HEK293 (cell line): ENCODE data around the gene CACNG3.

Experiments used
- CTCF ChIA-PET: fragments of 350-600 bp; formaldehyde crosslinking; extraction: SDS; loops from one replicate; lab custom pipeline; 2021; ENCODE audit warnings: antibody characterized with exemption; lab: Yijun Ruan, JAX
- POLR2A ChIA-PET: fragments of 300-600 bp; formaldehyde crosslinking; extraction: SDS; loops from one replicate; lab custom pipeline; 2020; ENCODE audit warnings: antibody characterized with exemption, inconsistent platforms; lab: Yijun Ruan, JAX
- H3K27ac ChIP-seq: fragments of 200-500 bp; sonication (Bioruptor generic); 2 replicates; pipeline ENCODE4 v1.5.1; 2014; ENCODE audit warnings: low read depth, low read length, control low read depth, inconsistent platforms; ENCODE audit errors: extremely low read depth
- H3K36me3 ChIP-seq, 2 experiments: fragments of 200-500 bp in 1 of 2; sonication (Bioruptor generic) in 1 of 2; 1 replicate in 1 of 2; 2 replicates in 1 of 2; pipeline ENCODE4 v1.5.1; 2014 to 2017; ENCODE audit warnings: inconsistent platforms in 2 of 2, low read length in 2 of 2; ENCODE audit not compliant: control insufficient read depth in 2 of 2, insufficient read depth in 1 of 2
- H3K4me1 ChIP-seq: fragments of 200-500 bp; sonication (Bioruptor generic); 2 replicates; pipeline ENCODE4 v1.5.1; 2014; ENCODE audit warnings: mild to moderate bottlenecking, low read length, inconsistent platforms; ENCODE audit not compliant: control insufficient read depth, insufficient read depth
- H3K4me3 ChIP-seq: 2 replicates; pipeline ENCODE4 v1.5.1; 2011; ENCODE audit warnings: low read depth, mild to moderate bottlenecking, control low read depth, low read length, moderate library complexity
- H3K9me3 ChIP-seq: fragments of 200-500 bp; sonication (Bioruptor generic); 2 replicates; pipeline ENCODE4 v1.5.1; 2014; ENCODE audit warnings: low read depth, low read length, inconsistent platforms; ENCODE audit not compliant: control insufficient read depth, insufficient read depth
- BCL11B ChIP-seq: fragments of 450-650 bp; formaldehyde crosslinking; IDR thresholded peaks from 2 replicates; pipeline ENCODE4 v1.5.1; 2016; ENCODE audit warnings: low read depth, missing biosample characterization, missing genetic modification characterization
- EGR2 ChIP-seq: fragments of 450-650 bp; formaldehyde crosslinking; IDR thresholded peaks from 2 replicates; pipeline ENCODE4 v1.5.1; 2016; ENCODE audit warnings: low read depth, missing biosample characterization, missing genetic modification characterization
- GFI1B ChIP-seq: fragments of 450-650 bp; formaldehyde crosslinking; IDR thresholded peaks from 2 replicates; pipeline ENCODE4 v1.5.1; 2016; ENCODE audit warnings: missing biosample characterization, missing genetic modification characterization
- GLIS2 ChIP-seq: fragments of 450-650 bp; formaldehyde crosslinking; IDR thresholded peaks from 2 replicates; pipeline ENCODE4 v1.5.1; 2016; ENCODE audit warnings: missing biosample characterization, missing genetic modification characterization
- HOXD13 ChIP-seq: sonication (generic); formaldehyde crosslinking; IDR thresholded peaks from 2 replicates; pipeline ENCODE4 v1.8.0; 2022; ENCODE audit warnings: missing genetic modification reagents, borderline replicate concordance
- OSR2 ChIP-seq: fragments of 450-650 bp; formaldehyde crosslinking; IDR thresholded peaks from 2 replicates; pipeline ENCODE4 v1.5.1; 2016; ENCODE audit warnings: missing biosample characterization, missing genetic modification characterization
- OVOL3 ChIP-seq: fragments of 450-650 bp; formaldehyde crosslinking; IDR thresholded peaks from 2 replicates; pipeline ENCODE4 v1.5.1; 2016; ENCODE audit warnings: missing biosample characterization, missing genetic modification characterization
- SALL2 ChIP-seq: fragments of 450-650 bp; formaldehyde crosslinking; IDR thresholded peaks from 2 replicates; pipeline ENCODE4 v1.5.0; 2017; ENCODE audit warnings: missing biosample characterization, mild to moderate bottlenecking, missing genetic modification characterization, borderline replicate concordance
- SCRT2 ChIP-seq: fragments of 450-650 bp; formaldehyde crosslinking; IDR thresholded peaks from 2 replicates; pipeline ENCODE4 v1.5.1; 2016; ENCODE audit warnings: missing biosample characterization, missing genetic modification characterization
- SETDB1 ChIP-seq: IDR thresholded peaks from one replicate; pipeline ENCODE4 v1.6.1; 2017; ENCODE audit warnings: mild to moderate bottlenecking, low read length, moderate library complexity, mixed read lengths; ENCODE audit not compliant: insufficient read length
- TRIM28 ChIP-seq: IDR thresholded peaks from 2 replicates; pipeline ENCODE4 v1.6.1; 2011; ENCODE audit warnings: low read length, control low read depth, borderline replicate concordance
- WT1 ChIP-seq: fragments of 450-650 bp; formaldehyde crosslinking; IDR thresholded peaks from 2 replicates; pipeline ENCODE4 v1.5.1; 2016; ENCODE audit warnings: missing biosample characterization, missing genetic modification characterization
- ZBTB1 ChIP-seq: fragments of 450-650 bp; formaldehyde crosslinking; IDR thresholded peaks from 2 replicates; pipeline ENCODE4 v1.5.1; 2016; ENCODE audit warnings: missing biosample characterization, missing genetic modification characterization
- ZBTB8A ChIP-seq: fragments of 450-650 bp; formaldehyde crosslinking; IDR thresholded peaks from 2 replicates; pipeline ENCODE4 v1.5.1; 2016; ENCODE audit warnings: missing biosample characterization, missing genetic modification characterization
- ZFP3 ChIP-seq: fragments of 450-650 bp; formaldehyde crosslinking; IDR thresholded peaks from 2 replicates; pipeline ENCODE4 v1.5.1; 2016; ENCODE audit warnings: low read depth, missing biosample characterization, missing genetic modification characterization
- ZNF19 ChIP-seq: fragments of 450-650 bp; formaldehyde crosslinking; IDR thresholded peaks from 2 replicates; pipeline ENCODE4; 2016; ENCODE audit warnings: missing biosample characterization, missing genetic modification characterization, low read depth
- ZNF239 ChIP-seq: fragments of 450-650 bp; formaldehyde crosslinking; IDR thresholded peaks from 2 replicates; pipeline ENCODE4 v1.5.1; 2016; ENCODE audit warnings: missing biosample characterization, missing genetic modification characterization
- ZNF366 ChIP-seq: fragments of 450-650 bp; formaldehyde crosslinking; conservative IDR thresholded peaks from 2 replicates; pipeline ENCODE4 v1.5.1; 2016; ENCODE audit warnings: missing biosample characterization, missing genetic modification characterization
- ZNF426 ChIP-seq: fragments of 450-650 bp; formaldehyde crosslinking; IDR thresholded peaks from 2 replicates; pipeline ENCODE4 v1.5.1; 2017; ENCODE audit warnings: missing biosample characterization, missing genetic modification characterization, mild to moderate bottlenecking, inconsistent platforms, moderate library complexity
- ZNF549 ChIP-seq: fragments of 450-650 bp; IDR thresholded peaks from 2 replicates; pipeline ENCODE4 v1.5.1; 2018; ENCODE audit warnings: missing biosample characterization, missing genetic modification characterization, mild to moderate bottlenecking, inconsistent platforms, moderate library complexity
- ZNF558 ChIP-seq: fragments of 450-650 bp; formaldehyde crosslinking; IDR thresholded peaks from 2 replicates; pipeline ENCODE4 v1.5.1; 2016; ENCODE audit warnings: missing biosample characterization, missing genetic modification characterization
- ZNF629 ChIP-seq: fragments of 450-650 bp; formaldehyde crosslinking; IDR thresholded peaks from 2 replicates; pipeline ENCODE4 v1.5.1; 2017; ENCODE audit warnings: missing biosample characterization, missing genetic modification characterization
- ZNF664 ChIP-seq: fragments of 450-650 bp; formaldehyde crosslinking; IDR thresholded peaks from 2 replicates; pipeline ENCODE4 v1.5.1; 2016; ENCODE audit warnings: missing biosample characterization, missing genetic modification characterization
- TF ChIP-seq, protein P1 (sequence below): fragments of 450-650 bp; formaldehyde crosslinking; IDR thresholded peaks from 2 replicates; pipeline ENCODE4 v1.5.1; 2016; ENCODE audit warnings: missing biosample characterization, missing genetic modification characterization
- TF ChIP-seq, protein P2 (sequence below): fragments of 450-650 bp; formaldehyde crosslinking; IDR thresholded peaks from 2 replicates; pipeline ENCODE4 v1.5.1; 2016; ENCODE audit warnings: missing biosample characterization, missing genetic modification characterization
- TF ChIP-seq, protein P3 (sequence below): fragments of 450-650 bp; formaldehyde crosslinking; IDR thresholded peaks from 2 replicates; pipeline ENCODE4 v1.5.1; 2016; ENCODE audit warnings: missing biosample characterization, missing genetic modification characterization
- TF ChIP-seq, protein P4 (sequence below): fragments of 450-650 bp; formaldehyde crosslinking; IDR thresholded peaks from 2 replicates; pipeline ENCODE4 v1.5.1; 2017; ENCODE audit warnings: missing biosample characterization, missing genetic modification characterization
- TF ChIP-seq, protein P5 (sequence below): fragments of 450-650 bp; formaldehyde crosslinking; IDR thresholded peaks from 2 replicates; pipeline ENCODE4 v1.5.1; 2016; ENCODE audit warnings: missing biosample characterization, missing genetic modification characterization

CACNG3 gene

DNA sequence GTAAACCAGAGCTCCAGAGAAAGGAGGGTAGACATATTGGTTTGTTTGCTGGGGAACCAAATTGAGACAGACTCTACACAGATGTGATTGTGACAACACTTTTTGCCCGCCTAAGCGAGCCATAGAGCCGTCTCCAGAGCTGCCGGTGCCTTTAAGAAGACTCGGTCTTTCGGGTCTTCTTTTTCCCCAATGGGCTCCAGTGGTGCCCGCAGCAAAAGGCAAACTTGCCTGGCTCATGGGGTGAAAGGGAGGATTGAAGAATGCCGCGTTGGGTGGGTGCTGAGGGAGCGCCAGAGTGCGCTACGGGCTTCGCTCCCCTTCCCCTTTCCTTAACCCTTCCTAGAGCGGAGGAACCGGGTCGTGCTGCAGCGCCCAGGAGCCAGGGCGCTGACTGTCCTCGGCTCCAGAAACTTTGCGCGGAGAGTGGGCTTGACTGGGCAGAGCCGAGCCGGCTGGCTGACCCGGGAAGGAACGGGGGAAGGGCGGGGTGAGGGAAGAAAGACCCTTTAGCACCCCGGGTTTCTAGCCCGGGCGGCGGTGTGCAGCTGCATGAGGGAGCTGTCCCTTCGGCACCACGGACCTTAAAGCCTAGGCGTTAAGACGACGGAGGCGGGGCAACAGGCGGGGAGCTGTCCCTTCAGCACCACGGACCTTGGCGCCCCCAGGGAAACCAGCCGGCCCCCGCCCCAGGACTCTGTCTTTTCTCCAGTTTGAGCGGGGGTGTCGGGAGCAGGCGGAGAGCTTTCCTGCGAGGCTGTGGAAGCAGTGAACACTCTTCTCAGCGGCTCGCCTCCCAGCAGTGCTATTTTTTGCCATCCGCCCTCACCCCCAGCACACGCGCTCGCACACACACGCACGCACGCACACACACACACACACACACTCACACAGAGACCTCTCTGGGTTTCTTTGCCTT is at the start of gene CACNG3:
TSS of gene CACNG3 (plus strand) at position 880 of the 916 bp plus-strand sequence. CDS start 420 bp downstream, outside the sequence.
- no peak within 1 kb of the TSS for H3K27ac ChIP-seq
- ChIA-PET CTCF (interaction anchor here (0.6 to 4.5 kb wide), 9 partner anchors 11 to 248 kb away, joined by 3 to 72 read pairs (median 5); no protein-coding TSS in a partner anchor), POLR2A (no interaction called here)
- no peak within 1 kb of the TSS for H3K4me3 ChIP-seq
- H3K36me3 ChIP-seq = no peaks in the 10 kb centered on the region
- H3K4me1 ChIP-seq = no peaks in the 10 kb centered on the region; the same call in 1 of the 2 replicates
- H3K9me3 ChIP-seq = no peaks in the 10 kb centered on the region
- TF ChIP-seq ZNF239 (tag by site-specific recombination) (no peak), ZNF19 (no peak), ZNF629 (tag by site-specific recombination) (no peak), GFI1B (tag by site-specific recombination) (no peak), OVOL3 (no peak), SALL2 (tag by site-specific recombination) (no peak), ZBTB1 (tag by site-specific recombination) (no peak), ZNF558 (tag by site-specific recombination) (no peak), ZNF366 (tag by site-specific recombination) (no peak), WT1 (no peak), ZFP3 (tag by site-specific recombination) (no peak), BCL11B (tag by site-specific recombination) (no peak), HOXD13 (0 out of 2 replicates have a peak, but pooled peaks have one; percentile 56), SETDB1 (no peak), ZNF664 (no peak), ZBTB8A (tag by site-specific recombination) (no peak), TRIM28 (no peak), ZNF426 (tag by site-specific recombination) (no peak), GLIS2 (tag by site-specific recombination) (0 out of 2 replicates have a peak, but pooled peaks have one; percentile 35), EGR2 (tag by site-specific recombination) (peak; percentile 83), SCRT2 (peak; percentile 84), OSR2 (tag by site-specific recombination) (no peak), ZNF549 (tag by site-specific recombination) (no peak)
- TF ChIP-seq, protein P1, sequence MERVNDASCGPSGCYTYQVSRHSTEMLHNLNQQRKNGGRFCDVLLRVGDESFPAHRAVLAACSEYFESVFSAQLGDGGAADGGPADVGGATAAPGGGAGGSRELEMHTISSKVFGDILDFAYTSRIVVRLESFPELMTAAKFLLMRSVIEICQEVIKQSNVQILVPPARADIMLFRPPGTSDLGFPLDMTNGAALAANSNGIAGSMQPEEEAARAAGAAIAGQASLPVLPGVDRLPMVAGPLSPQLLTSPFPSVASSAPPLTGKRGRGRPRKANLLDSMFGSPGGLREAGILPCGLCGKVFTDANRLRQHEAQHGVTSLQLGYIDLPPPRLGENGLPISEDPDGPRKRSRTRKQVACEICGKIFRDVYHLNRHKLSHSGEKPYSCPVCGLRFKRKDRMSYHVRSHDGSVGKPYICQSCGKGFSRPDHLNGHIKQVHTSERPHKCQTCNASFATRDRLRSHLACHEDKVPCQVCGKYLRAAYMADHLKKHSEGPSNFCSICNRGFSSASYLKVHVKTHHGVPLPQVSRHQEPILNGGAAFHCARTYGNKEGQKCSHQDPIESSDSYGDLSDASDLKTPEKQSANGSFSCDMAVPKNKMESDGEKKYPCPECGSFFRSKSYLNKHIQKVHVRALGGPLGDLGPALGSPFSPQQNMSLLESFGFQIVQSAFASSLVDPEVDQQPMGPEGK = peak; percentile 56
- TF ChIP-seq, protein P2, sequence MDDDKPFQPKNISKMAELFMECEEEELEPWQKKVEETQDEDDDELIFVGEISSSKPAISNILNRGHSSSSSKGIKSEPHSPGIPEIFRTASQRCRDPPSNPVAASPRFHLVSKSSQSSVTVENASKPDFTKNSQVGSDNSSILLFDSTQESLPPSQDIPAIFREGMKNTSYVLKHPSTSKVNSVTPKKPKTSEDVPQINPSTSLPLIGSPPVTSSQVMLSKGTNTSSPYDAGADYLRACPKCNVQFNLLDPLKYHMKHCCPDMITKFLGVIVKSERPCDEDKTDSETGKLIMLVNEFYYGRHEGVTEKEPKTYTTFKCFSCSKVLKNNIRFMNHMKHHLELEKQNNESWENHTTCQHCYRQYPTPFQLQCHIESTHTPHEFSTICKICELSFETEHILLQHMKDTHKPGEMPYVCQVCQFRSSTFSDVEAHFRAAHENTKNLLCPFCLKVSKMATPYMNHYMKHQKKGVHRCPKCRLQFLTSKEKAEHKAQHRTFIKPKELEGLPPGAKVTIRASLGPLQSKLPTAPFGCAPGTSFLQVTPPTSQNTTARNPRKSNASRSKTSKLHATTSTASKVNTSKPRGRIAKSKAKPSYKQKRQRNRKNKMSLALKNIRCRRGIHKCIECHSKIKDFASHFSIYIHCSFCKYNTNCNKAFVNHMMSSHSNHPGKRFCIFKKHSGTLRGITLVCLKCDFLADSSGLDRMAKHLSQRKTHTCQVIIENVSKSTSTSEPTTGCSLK (tag by site-specific recombination) = no peak
- TF ChIP-seq, protein P3, sequence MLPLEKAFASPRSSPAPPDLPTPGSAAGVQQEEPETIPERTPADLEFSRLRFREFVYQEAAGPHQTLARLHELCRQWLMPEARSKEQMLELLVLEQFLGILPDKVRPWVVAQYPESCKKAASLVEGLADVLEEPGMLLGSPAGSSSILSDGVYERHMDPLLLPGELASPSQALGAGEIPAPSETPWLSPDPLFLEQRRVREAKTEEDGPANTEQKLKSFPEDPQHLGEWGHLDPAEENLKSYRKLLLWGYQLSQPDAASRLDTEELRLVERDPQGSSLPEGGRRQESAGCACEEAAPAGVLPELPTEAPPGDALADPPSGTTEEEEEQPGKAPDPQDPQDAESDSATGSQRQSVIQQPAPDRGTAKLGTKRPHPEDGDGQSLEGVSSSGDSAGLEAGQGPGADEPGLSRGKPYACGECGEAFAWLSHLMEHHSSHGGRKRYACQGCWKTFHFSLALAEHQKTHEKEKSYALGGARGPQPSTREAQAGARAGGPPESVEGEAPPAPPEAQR (tag by site-specific recombination) = no peak
- TF ChIP-seq, protein P4, sequence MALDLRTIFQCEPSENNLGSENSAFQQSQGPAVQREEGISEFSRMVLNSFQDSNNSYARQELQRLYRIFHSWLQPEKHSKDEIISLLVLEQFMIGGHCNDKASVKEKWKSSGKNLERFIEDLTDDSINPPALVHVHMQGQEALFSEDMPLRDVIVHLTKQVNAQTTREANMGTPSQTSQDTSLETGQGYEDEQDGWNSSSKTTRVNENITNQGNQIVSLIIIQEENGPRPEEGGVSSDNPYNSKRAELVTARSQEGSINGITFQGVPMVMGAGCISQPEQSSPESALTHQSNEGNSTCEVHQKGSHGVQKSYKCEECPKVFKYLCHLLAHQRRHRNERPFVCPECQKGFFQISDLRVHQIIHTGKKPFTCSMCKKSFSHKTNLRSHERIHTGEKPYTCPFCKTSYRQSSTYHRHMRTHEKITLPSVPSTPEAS (tag by site-specific recombination) = peak; percentile 89
- TF ChIP-seq, protein P5, sequence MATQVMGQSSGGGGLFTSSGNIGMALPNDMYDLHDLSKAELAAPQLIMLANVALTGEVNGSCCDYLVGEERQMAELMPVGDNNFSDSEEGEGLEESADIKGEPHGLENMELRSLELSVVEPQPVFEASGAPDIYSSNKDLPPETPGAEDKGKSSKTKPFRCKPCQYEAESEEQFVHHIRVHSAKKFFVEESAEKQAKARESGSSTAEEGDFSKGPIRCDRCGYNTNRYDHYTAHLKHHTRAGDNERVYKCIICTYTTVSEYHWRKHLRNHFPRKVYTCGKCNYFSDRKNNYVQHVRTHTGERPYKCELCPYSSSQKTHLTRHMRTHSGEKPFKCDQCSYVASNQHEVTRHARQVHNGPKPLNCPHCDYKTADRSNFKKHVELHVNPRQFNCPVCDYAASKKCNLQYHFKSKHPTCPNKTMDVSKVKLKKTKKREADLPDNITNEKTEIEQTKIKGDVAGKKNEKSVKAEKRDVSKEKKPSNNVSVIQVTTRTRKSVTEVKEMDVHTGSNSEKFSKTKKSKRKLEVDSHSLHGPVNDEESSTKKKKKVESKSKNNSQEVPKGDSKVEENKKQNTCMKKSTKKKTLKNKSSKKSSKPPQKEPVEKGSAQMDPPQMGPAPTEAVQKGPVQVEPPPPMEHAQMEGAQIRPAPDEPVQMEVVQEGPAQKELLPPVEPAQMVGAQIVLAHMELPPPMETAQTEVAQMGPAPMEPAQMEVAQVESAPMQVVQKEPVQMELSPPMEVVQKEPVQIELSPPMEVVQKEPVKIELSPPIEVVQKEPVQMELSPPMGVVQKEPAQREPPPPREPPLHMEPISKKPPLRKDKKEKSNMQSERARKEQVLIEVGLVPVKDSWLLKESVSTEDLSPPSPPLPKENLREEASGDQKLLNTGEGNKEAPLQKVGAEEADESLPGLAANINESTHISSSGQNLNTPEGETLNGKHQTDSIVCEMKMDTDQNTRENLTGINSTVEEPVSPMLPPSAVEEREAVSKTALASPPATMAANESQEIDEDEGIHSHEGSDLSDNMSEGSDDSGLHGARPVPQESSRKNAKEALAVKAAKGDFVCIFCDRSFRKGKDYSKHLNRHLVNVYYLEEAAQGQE (tag by site-specific recombination) = peak; percentile 99
